PC-3 (cell line): ENCODE results near the gene SCARB2.

Experiments
- EZH2phosphoT487 ChIP-seq: fragments of 300-600 bp; sonication (generic); IDR thresholded peaks from 2 replicates; pipeline ENCODE4 v1.6.1; 2018; ENCODE audit warnings: mild to moderate bottlenecking, antibody characterized with exemption, low read length, borderline replicate concordance
- TF ChIP-seq, protein P1 (sequence below): fragments of 300-600 bp; sonication (generic); conservative IDR thresholded peaks from 2 replicates; pipeline ENCODE4 v1.5.1; 2017; ENCODE audit warnings: antibody characterized with exemption, low read depth, mild to moderate bottlenecking, low read length

DNA sequence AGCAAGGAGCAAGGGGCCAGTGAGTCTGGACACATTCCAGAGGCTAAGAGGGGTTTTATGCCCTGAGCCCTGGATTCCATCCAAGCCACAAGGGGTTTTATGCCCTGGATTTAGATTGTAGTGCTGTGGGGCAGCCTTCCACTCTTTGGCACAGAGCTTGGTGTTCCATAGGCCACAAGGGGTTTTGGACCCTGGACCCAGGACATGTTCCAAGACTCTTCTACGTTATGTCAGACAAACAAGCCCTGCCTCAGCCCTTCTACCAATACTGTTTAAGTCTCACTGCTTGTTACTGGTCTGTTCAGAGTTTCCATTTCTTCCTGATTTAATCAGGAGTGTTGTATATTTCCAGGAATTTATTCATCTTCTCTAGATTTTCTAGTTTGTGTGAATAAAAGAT is 12.8 kb upstream of the SCARB2 start:
- TF ChIP-seq, protein P1, sequence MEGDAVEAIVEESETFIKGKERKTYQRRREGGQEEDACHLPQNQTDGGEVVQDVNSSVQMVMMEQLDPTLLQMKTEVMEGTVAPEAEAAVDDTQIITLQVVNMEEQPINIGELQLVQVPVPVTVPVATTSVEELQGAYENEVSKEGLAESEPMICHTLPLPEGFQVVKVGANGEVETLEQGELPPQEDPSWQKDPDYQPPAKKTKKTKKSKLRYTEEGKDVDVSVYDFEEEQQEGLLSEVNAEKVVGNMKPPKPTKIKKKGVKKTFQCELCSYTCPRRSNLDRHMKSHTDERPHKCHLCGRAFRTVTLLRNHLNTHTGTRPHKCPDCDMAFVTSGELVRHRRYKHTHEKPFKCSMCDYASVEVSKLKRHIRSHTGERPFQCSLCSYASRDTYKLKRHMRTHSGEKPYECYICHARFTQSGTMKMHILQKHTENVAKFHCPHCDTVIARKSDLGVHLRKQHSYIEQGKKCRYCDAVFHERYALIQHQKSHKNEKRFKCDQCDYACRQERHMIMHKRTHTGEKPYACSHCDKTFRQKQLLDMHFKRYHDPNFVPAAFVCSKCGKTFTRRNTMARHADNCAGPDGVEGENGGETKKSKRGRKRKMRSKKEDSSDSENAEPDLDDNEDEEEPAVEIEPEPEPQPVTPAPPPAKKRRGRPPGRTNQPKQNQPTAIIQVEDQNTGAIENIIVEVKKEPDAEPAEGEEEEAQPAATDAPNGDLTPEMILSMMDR, result no peak
- no peak for TF ChIP-seq EZH2phosphoT487
